Loucy (cell line): ENCODE results near the gene ZFYVE21.

Experiments used
- H2AFZ ChIP-seq: fragments of 200-600 bp; sonication (generic); 2 replicates; pipeline ENCODE4 v1.6.0; 2016; ENCODE audit warnings: antibody characterized with exemption, mild to moderate bottlenecking, low read length, moderate library complexity
- H3F3A ChIP-seq: fragments of 200-600 bp; 2 replicates; pipeline ENCODE4 v1.6.0; 2016; ENCODE audit warnings: antibody characterized with exemption, low read depth, mild to moderate bottlenecking
- H3K27me3 ChIP-seq: fragments of 200-600 bp; sonication (generic); 2 replicates; pipeline ENCODE4 v1.6.1; 2014; ENCODE audit warnings: low read length, mild to moderate bottlenecking; ENCODE audit not compliant: insufficient read depth, poor library complexity, severe bottlenecking
- H3K36me3 ChIP-seq: fragments of 200-600 bp; sonication (generic); 2 replicates; pipeline ENCODE4 v1.6.1; 2016; ENCODE audit warnings: low read length; ENCODE audit not compliant: insufficient read depth
- H3K4me1 ChIP-seq: fragments of 200-600 bp; sonication (generic); 2 replicates; pipeline ENCODE4 v1.5.1; 2014; ENCODE audit warnings: low read length, mild to moderate bottlenecking; ENCODE audit not compliant: insufficient read depth, poor library complexity, severe bottlenecking
- H3K4me2 ChIP-seq: fragments of 200-600 bp; sonication (generic); 2 replicates; pipeline ENCODE4 v1.6.0; 2014; ENCODE audit warnings: antibody characterized with exemption, low read length, low read depth, mild to moderate bottlenecking; ENCODE audit not compliant: poor library complexity, severe bottlenecking
- H3K4me3 ChIP-seq: fragments of 200-600 bp; sonication (generic); 2 replicates; pipeline ENCODE4 v1.5.1; 2014; ENCODE audit warnings: low read length, mild to moderate bottlenecking, mixed read lengths; ENCODE audit not compliant: poor library complexity, severe bottlenecking
- H3K79me2 ChIP-seq: fragments of 200-600 bp; sonication (generic); 2 replicates; pipeline ENCODE4 v1.6.1; 2014; ENCODE audit warnings: low read length; ENCODE audit not compliant: insufficient read depth
- H3K9ac ChIP-seq: fragments of 200-600 bp; sonication (generic); 2 replicates; pipeline ENCODE4 v1.6.0; 2014; ENCODE audit warnings: mild to moderate bottlenecking, low read depth, low read length, moderate library complexity; ENCODE audit not compliant: poor library complexity, severe bottlenecking
- H3K9me2 ChIP-seq: fragments of 200-600 bp; sonication (generic); replicated peaks from 2 replicates; pipeline ENCODE4 v1.6.1; 2016; ENCODE audit warnings: low read depth, low read length, mixed read lengths
- H3K9me3 ChIP-seq: fragments of 200-600 bp; sonication (generic); 2 replicates; pipeline ENCODE4 v1.6.1; 2014; ENCODE audit warnings: mild to moderate bottlenecking, antibody characterized with exemption, low read length, low read depth; ENCODE audit not compliant: insufficient read depth
- H4K20me1 ChIP-seq: fragments of 200-600 bp; sonication (generic); 2 replicates; pipeline ENCODE4 v1.6.0; 2014; ENCODE audit warnings: antibody characterized with exemption, low read length, mild to moderate bottlenecking; ENCODE audit not compliant: insufficient read depth, poor library complexity, severe bottlenecking
- CTCF ChIP-seq: fragments of 200-600 bp; sonication (generic); conservative IDR thresholded peaks from 2 replicates; pipeline ENCODE4 v1.5.1; 2014; ENCODE audit warnings: mild to moderate bottlenecking, antibody characterized with exemption, low read length
- EZH2phosphoT487 ChIP-seq: fragments of 200-600 bp; IDR thresholded peaks from 2 replicates; pipeline ENCODE4 v1.6.1; 2018; ENCODE audit warnings: antibody characterized with exemption, mild to moderate bottlenecking, moderate library complexity, borderline replicate concordance

Gene ZFYVE21

GRCh38 chr14:103758059-103758776, 42.6 kb downstream of the ZFYVE21 start:
- Histone ChIP-seq H3K9me3 (no peaks in the 10 kb centered on the region), H3K4me2 (no peak overlapping the region), H3K4me3 (no peak overlapping the region), H3K79me2 (no peaks in the 10 kb centered on the region), H3K4me1 (no peaks in the 10 kb centered on the region), H2AFZ (no peak overlapping the region), H3F3A (no peaks in the 10 kb centered on the region), H4K20me1 (no peaks in the 10 kb centered on the region), H3K27me3 (no peaks in the 10 kb centered on the region), H3K9ac (no peak overlapping the region), H3K36me3 (no peaks in the 10 kb centered on the region), H3K9me2 (no peaks in the 10 kb centered on the region)
- TF ChIP-seq EZH2phosphoT487: no peak
- TF ChIP-seq CTCF: no peak

- Histone ChIP-seq H3K36me3 (peaks cover 7% of the 10 kb centered on the region; the same call in 1 of the 2 replicates), H3K79me2 (no peaks in the 10 kb centered on the region), H3K4me2 (no peak overlapping the region), H2AFZ (no peak overlapping the region), H3K27me3 (no peaks in the 10 kb centered on the region), H3K4me1 (no peaks in the 10 kb centered on the region), H3K9ac (no peak overlapping the region), H3K4me3 (no peak overlapping the region), H4K20me1 (no peaks in the 10 kb centered on the region), H3F3A (no peaks in the 10 kb centered on the region), H3K9me2 (no peaks in the 10 kb centered on the region), H3K9me3 (no peaks in the 10 kb centered on the region)
- TF ChIP-seq EZH2phosphoT487: no peak
- no peak for TF ChIP-seq CTCF
These were observed 46.4 kb downstream of the ZFYVE21 start for GRCh38 chr14:103762036-103762435.

- Histone ChIP-seq H3K4me2 (no peak overlapping the region), H3F3A (no peaks in the 10 kb centered on the region), H3K4me3 (no peak overlapping the region), H2AFZ (no peak overlapping the region), H3K4me1 (no peaks in the 10 kb centered on the region), H3K79me2 (no peaks in the 10 kb centered on the region), H3K9ac (no peak overlapping the region), H3K9me3 (no peaks in the 10 kb centered on the region), H3K27me3 (no peaks in the 10 kb centered on the region), H4K20me1 (no peaks in the 10 kb centered on the region), H3K36me3 (peaks cover 7% of the 10 kb centered on the region; the same call in 1 of the 2 replicates), H3K9me2 (no peaks in the 10 kb centered on the region)
- no peak for TF ChIP-seq CTCF
- no peak for TF ChIP-seq EZH2phosphoT487
These were observed 46.9 kb downstream of the ZFYVE21 start for GRCh38 chr14:103762541-103762940.
